Left colon (tissue), 2 donors: ENCODE measurements around the gene ZBTB32. TPM values are rescaled to one million over a fixed set of nuclear protein-coding genes. Genes with fewer than 3 reads are reported as not detected.
A peak's percentile ranks its signal among the peaks of the same experiment; 100 is the strongest.

ENCODE experiments used
- ATAC-seq: fragments of 200-7000 bp; cut with Tn5 transposase; one replicate; pipeline ENCODE4 v1.9.1; 2020; ENCODE audit warnings: mild to moderate bottlenecking, moderate library complexity
- DNase-seq, 2 donors: peaks; one replicate each; pipeline ENCODE4 v3.0.0-alpha.2; 2020
- intact Hi-C, 2 donors: fragments of 100-400 bp; cut with DNase I in 1 of 2; cut with micrococcal nuclease in 1 of 2; formaldehyde crosslinking; loops; one replicate each; pipeline versions ENCODE4 v1.11.2 to v1.14.0; 2022; cut with DNase I, micrococcal nuclease
- total RNA-seq, 2 donors: library from RNA; stranded (reverse); fragmentation: NEBNext Ultra II Directional; extraction: Animal tissue kit (Norgen Biotek cat#: 25700); gene quantifications; one replicate each; pipeline ENCODE4 v1.2.1, GENCODE V29; 2021
- donor health status: DM: no; HTN: no; CAD: no.
- donor health status: DM: yes; HTN: yes; CAD: no.

Gene ZBTB32
- total RNA-seq, 2 donors from 2014 or later = 0.15 to 1.1 TPM

DNA sequence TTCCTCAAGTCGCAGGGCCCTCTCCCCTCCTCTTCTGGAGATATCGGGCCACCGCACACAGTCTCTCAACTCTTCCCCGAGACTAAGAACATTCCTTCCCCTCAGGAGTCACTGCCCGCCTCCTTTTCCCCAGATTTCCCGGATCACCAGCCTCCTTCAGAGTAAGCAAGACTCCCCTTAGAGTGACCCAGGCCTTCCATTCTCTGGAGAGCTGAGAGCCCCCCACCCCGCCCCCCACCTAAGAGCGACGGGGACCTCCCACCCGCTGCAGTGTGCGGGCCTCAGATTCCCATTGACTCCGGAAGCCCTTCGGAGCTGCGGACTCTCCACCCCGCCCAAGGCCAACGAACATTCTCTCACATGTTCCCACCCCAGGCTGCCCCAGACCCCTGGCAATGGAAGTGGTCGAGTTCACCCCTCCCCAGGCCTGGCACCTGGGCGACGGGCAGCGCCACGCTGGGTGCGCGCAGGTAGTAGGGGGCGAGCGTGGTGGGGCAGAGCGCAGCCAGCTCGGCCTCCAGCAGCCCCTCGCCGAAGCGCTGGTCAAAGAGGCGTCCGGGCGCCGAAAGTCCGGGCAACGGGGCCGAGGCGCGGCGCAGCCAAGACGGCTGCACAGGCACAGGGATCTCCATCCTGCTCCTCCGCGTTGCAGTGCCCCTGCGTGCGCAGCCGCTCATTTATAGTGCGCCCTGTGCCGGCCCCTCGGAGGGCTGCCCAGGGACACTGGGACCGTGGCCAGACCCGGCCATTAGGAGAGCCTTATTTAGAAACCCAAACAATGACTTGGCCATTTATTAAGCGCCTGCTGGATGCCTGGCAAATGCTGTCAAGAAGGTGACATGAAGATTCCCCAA lies 52.2 kb downstream of the ZBTB32 start, which contains the start of gene HSPB6:
Gene HSPB6, minus strand, starts transcription at position 653 of the 854 bp plus-strand sequence. Its CDS starts 21 bp downstream, at position 632.
- ATAC-seq (no peak), DNase-seq (peak; percentile 49 to 62)
- intact Hi-C loops = no loop called here

DNA sequence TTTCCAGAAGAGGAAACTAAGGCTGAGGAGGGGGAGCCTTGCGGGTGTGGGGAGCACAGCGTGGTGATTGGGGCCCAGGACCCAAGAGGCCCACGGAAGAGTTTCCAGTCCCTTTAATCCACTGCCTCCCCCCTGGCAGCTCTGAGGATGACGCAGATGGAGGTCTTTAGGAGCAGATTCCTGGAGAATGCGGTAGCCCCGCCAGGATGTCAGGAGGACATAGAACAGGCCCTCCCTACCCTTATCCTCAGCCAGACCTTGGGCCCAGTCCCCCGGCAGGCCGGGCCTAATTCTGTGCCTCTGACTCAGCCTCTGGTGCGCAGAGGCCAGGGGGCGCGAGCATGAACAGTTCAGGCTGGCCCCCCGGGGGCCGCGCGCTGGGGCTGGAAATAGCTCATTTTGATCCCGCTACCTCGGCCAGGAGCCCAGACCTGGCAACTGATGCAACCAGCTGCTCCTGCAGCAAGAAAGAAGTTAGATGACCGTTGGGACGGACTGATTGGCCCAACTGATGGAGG lies 52.9 kb downstream of the ZBTB32 start:
- intact Hi-C loops = no loop called here
- no peak for ATAC-seq

GRCh38 chr19:35757749-35758608 lies 53.6 kb downstream of the ZBTB32 start, which contains the start of gene PROSER3:
Gene PROSER3 (plus strand): TSS chr19:35758176. CDS start chr19:35758216, 40 bp downstream.
- DNase-seq (peak; percentile 98 to 99), ATAC-seq (peak; percentile 92)
- intact Hi-C loops = no loop called here

More for the DNA sequence above, 52.9 kb downstream of the ZBTB32 start:
- DNase-seq = peak; percentile 69 to 88

GRCh38 chr19:35759697-35760096 lies 55.3 kb downstream of the ZBTB32 start:
- intact Hi-C loops = no loop called here
- no peak for DNase-seq

GRCh38 chr19:35760711-35761349 lies 56.5 kb downstream of the ZBTB32 start:
- no peak for ATAC-seq
- DNase-seq = no peak
- intact Hi-C loops = no loop called here

More at GRCh38 chr19:35759697-35760096, 55.3 kb downstream of the ZBTB32 start:
- no peak for ATAC-seq

DNA sequence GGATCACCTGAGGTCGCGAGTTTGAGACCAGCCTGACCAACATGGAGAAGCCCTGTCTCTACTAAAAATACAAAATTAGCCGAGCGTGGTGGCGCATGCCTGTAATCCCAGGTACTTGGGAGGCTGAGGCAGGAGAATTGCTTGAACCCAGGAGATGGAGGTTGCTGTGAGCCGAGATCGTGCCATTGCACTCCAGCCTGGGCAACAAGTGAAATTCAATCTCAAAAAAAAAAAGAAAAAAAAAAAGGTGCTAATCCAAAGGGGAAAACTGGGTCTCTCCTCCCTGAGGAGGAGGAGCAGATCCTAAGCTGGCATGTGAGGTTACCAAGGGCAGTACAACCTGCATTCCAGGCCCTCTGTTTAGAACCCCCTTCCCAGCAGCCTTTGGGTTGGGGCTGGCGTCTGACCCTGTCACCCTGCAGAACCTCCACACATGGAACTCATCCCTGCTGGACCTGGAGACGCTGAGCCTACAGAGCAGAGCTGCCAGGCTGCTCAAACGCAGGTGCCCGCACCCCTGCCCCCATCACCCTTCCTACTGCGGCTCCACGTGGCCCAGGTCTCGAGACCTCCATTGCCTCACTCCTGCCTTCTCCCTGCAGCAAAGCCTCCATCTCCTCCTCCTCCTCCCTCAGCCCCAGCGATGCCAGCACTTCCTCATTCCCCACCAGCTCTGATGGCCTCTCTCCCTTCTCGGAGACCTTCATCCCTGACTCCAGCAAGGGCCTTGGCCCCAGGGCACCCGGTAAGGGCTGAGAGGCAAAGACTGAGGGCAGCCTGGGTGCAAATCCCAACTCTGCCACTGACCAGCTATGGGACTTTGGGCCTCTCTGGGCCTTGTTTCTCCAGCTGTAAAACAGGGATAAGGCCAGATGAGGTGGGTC lies 60.3 kb downstream of the ZBTB32 start:
- ATAC-seq (no peak), DNase-seq (no peak)
- intact Hi-C loops = no loop called here

Other genes starting within 250 kb of the ZBTB32 start
- not detected for gene KRTDAP, start 214.1 kb upstream of the ZBTB32 start, total RNA-seq
- gene DMKN, start 190.9 kb upstream of the ZBTB32 start, total RNA-seq = 10 to 100 TPM in 1 of 2 donors, 1 to 10 TPM in 1; 8.8 to 13.8 TPM
- not detected for gene SBSN, start 176.2 kb upstream of the ZBTB32 start, total RNA-seq
- not detected for gene GAPDHS, start 171.1 kb upstream of the ZBTB32 start, total RNA-seq
- 10 to 100 TPM; 55.1 to 61.2 TPM for gene TMEM147, start 158.9 kb upstream of the ZBTB32 start, total RNA-seq
- gene ATP4A, start 140.9 kb upstream of the ZBTB32 start, total RNA-seq = not detected
- not detected for gene PMIS2, start 118.4 kb upstream of the ZBTB32 start, total RNA-seq
- 1 to 10 TPM; 5.0 to 7.7 TPM for gene HAUS5, start 91.8 kb upstream of the ZBTB32 start, total RNA-seq
- 10 to 100 TPM; 66.5 to 73.7 TPM for gene RBM42, start 75.5 kb upstream of the ZBTB32 start, total RNA-seq
- gene ETV2, start 62.8 kb upstream of the ZBTB32 start, total RNA-seq = 1 to 10 TPM in 1 of 2 donors, under 1 TPM in 1; 0.87 to 1.7 TPM
- 100 to 1,000 TPM; 725 to 901 TPM for gene COX6B1, start 56.2 kb upstream of the ZBTB32 start, total RNA-seq
- under 1 TPM; 0.20 to 0.27 TPM for gene UPK1A, start 38.0 kb upstream of the ZBTB32 start, total RNA-seq
- 10 to 100 TPM; 34.8 to 40.1 TPM for gene KMT2B, start 13.4 kb downstream of the ZBTB32 start, total RNA-seq
- gene IGFLR1, start 37.9 kb downstream of the ZBTB32 start, total RNA-seq = 1 to 10 TPM; 4.1 to 7.7 TPM
- 10 to 100 TPM; 14.5 to 17.3 TPM for gene U2AF1L4, start 40.9 kb downstream of the ZBTB32 start, total RNA-seq
- 10 to 100 TPM; 82.2 to 86.0 TPM for gene PSENEN, start 41.1 kb downstream of the ZBTB32 start, total RNA-seq
- 1 to 10 TPM; 5.9 to 6.1 TPM for gene LIN37, start 44.0 kb downstream of the ZBTB32 start, total RNA-seq
- 10 to 100 TPM in 1 of 2 donors, 1 to 10 TPM in 1; 4.5 to 16.4 TPM for gene HSPB6, start 52.5 kb downstream of the ZBTB32 start, total RNA-seq
- 10 to 100 TPM; 16.8 to 19.5 TPM for gene PROSER3, start 53.6 kb downstream of the ZBTB32 start, total RNA-seq
- 10 to 100 TPM in 1 of 2 donors, 1 to 10 TPM in 1; 9.7 to 10.1 TPM for gene ARHGAP33, start 71.0 kb downstream of the ZBTB32 start, total RNA-seq
- gene PRODH2, start 108.3 kb downstream of the ZBTB32 start, total RNA-seq = not detected
- not detected for gene NPHS1, start 147.9 kb downstream of the ZBTB32 start, total RNA-seq
- under 1 TPM in 1 of 2 donors, not detected in 1; 0.11 TPM for gene KIRREL2, start 152.4 kb downstream of the ZBTB32 start, total RNA-seq
- gene APLP1, start 164.0 kb downstream of the ZBTB32 start, total RNA-seq = 1 to 10 TPM; 1.8 to 4.7 TPM
- gene NFKBID, start 196.0 kb downstream of the ZBTB32 start, total RNA-seq = 10 to 100 TPM; 10.0 to 10.1 TPM
- 1 to 10 TPM; 1.0 to 6.1 TPM for gene HCST, start 198.0 kb downstream of the ZBTB32 start, total RNA-seq
- gene TYROBP, start 203.7 kb downstream of the ZBTB32 start, total RNA-seq = 10 to 100 TPM in 1 of 2 donors, 1 to 10 TPM in 1; 8.2 to 41.3 TPM
- gene LRFN3, start 231.8 kb downstream of the ZBTB32 start, total RNA-seq = 10 to 100 TPM; 12.5 to 14.7 TPM